Measurements from ENCODE around the gene IL13. TPM values are rescaled to one million over a fixed set of nuclear protein-coding genes. Genes with fewer than 3 reads are reported as not detected.
A peak's percentile ranks its signal among the peaks of the same experiment; 100 is the strongest.

The IL13 gene
- total RNA-seq (not detected in 2 replicates), polyA plus RNA-seq (0.06 TPM in 2 replicates), polyA minus RNA-seq (0.47 TPM in 1 of 2 replicates, not detected in the other), Bru-seq, nascent RNA (not detected), BruChase-seq, experiment 1, labeled RNA remaining after a 6-hour chase (percentile 15 among the genes with signal in this experiment), BruChase-seq, experiment 2, labeled RNA remaining after a 2-hour chase (percentile 11 among the genes with signal in this experiment)
- not detected in 2 replicates for polyA plus RNA-seq (2011; cell fraction: cytosol; rRNA removed)
- polyA plus RNA-seq (2011; cell fraction: nucleus; rRNA removed) = 0.59 and 0.71 TPM in 2 replicates
- polyA plus RNA-seq (2012) = not detected in 2 replicates
- polyA minus RNA-seq (2011; cell fraction: cytosol; rRNA and poly(A)+ RNA removed) = not detected
- polyA minus RNA-seq (2011; cell fraction: nucleus; rRNA and poly(A)+ RNA removed) = 0.38 and 0.43 TPM in 2 replicates
- long read RNA-seq = 0 reads

DNA sequence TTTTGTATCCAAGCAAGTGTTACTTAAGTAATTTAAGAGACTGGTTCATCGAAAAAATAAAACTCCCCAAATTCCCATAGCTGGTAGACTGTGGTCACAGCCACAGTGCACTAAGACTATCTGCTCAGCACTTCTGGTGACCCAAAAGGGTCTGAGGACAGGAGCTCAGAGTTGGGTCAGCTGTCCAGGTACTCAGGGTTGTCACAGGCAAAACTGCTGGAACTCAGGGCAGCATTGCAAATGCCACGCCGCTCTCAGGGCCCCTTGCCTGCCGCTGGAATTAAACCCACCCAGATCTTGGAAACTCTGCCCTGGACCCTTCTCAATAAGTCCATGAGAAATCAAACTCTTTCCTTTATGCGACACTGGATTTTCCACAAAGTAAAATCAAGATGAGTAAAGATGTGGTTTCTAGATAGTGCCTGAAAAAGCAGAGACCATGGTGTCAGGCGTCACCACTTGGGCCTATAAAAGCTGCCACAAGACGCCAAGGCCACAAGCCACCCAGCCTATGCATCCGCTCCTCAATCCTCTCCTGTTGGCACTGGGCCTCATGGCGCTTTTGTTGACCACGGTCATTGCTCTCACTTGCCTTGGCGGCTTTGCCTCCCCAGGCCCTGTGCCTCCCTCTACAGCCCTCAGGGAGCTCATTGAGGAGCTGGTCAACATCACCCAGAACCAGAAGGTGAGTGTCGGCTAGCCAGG, at the start of gene IL13:
Gene IL13, plus strand, starts transcription at position 498 of the 705 bp plus-strand sequence. Its CDS starts 14 bp downstream, at position 512.
- no peaks in the 10 kb centered on the region for H3K9me1 ChIP-seq (replicated peaks; ENCODE audit: control insufficient read depth, extremely low read depth, insufficient read depth, low read length)
- POLR2A ChIA-PET = no interaction called here
- H3K4me2 ChIP-seq (ENCODE audit: insufficient read depth, low read length) = no peak within 1 kb of the TSS
- peaks cover 4 to 8% of the 10 kb centered on the region in 2 experiments for H3K27me3 ChIP-seq (ENCODE audit: control insufficient read depth in 2 of 2, insufficient read depth in 2 of 2, low read length in 2 of 2)
- no peak for DNase-seq (ENCODE audit: low read depth, low spot score)
- no peaks in the 10 kb centered on the region for H4K20me1 ChIP-seq (replicated peaks; ENCODE audit: control insufficient read depth, extremely low read depth, insufficient read depth, low read length)
- intact Hi-C loops (cut with micrococcal nuclease) (loop anchor here (5.0 kb wide), 1 partner anchor 271 kb away; no protein-coding TSS in a partner anchor), dilution Hi-C loops (cut with MboI; ENCODE audit: extremely low pct_ligation_motif_present, low sequenced_read_pairs) (no loop called here)
- TF ChIP-seq JUN (IDR thresholded peaks at IDR 0.05; ENCODE audit: borderline replicate concordance, insufficient read depth, insufficient read length, low read depth) = no peak
- no peaks in the 10 kb centered on the region for H3K9me3 ChIP-seq (replicated peaks; ENCODE audit: control insufficient read depth, insufficient read depth, low read length)
- H3K79me2 ChIP-seq (ENCODE audit: control insufficient read depth, insufficient read depth, low read length) = no peaks in the 10 kb centered on the region
- H3K9ac ChIP-seq (replicated peaks; ENCODE audit: extremely low read depth, insufficient read depth, low read length) = no peak within 1 kb of the TSS
- no peak for FAIRE-seq
- no peak within 1 kb of the TSS for H2AFZ ChIP-seq (ENCODE audit: low read depth, low read length)
- peaks cover 9% of the 10 kb centered on the region for H3K4me1 ChIP-seq (ENCODE audit: control insufficient read depth, extremely low read depth, insufficient read depth, low read length)
- no peak within 1 kb of the TSS for H3K4me3 ChIP-seq (replicated peaks in 1 of 3; ENCODE audit: insufficient read depth in 1 of 3, low read depth in 1 of 3, low read length in 3 of 3)
- no peak within 1 kb of the TSS for H3K27ac ChIP-seq (ENCODE audit: insufficient read depth, low read depth, low read length)
- BruUV-seq (replicated peaks) = no TSS peak
- no peaks in the 10 kb centered on the region for H3K36me3 ChIP-seq (ENCODE audit: control insufficient read depth in 2 of 2, extremely low read depth in 1 of 2, insufficient read depth in 2 of 2, low read length in 2 of 2)
- CTCF ChIA-PET = interaction anchor here (1.0 kb wide), 2 partner anchors 13 to 58 kb away, joined by 3 to 4 read pairs; no protein-coding TSS in a partner anchor

DNA sequence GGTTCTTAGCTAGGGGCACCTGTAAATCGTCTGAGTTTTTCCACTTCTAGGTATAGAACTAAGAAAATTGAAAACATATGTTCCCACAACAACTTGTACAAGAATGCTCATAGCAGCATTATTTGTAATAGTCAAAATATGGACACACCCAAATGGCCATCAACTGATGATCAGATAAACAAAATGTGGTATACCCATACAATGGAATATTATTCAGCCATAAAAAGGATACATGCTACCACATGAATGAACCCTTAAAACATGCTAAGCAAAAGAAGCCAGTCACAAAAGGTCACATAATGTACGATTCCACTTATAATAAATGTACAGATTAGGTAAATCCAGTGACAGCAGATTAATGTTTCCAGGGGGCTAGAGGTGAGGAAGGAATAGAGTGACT, 46.0 kb upstream of the IL13 start:
- Histone ChIP-seq H3K27me3 (ENCODE audit: control insufficient read depth in 2 of 2, insufficient read depth in 2 of 2, low read length in 2 of 2) (no peaks in the 10 kb centered on the region), H3K4me2 (ENCODE audit: insufficient read depth, low read length) (no peak overlapping the region), H3K4me1 (ENCODE audit: control insufficient read depth, extremely low read depth, insufficient read depth, low read length) (no peaks in the 10 kb centered on the region), H3K4me3 (replicated peaks in 1 of 3; ENCODE audit: insufficient read depth in 1 of 3, low read depth in 1 of 3, low read length in 3 of 3) (no peak overlapping the region), H3K36me3 (ENCODE audit: control insufficient read depth in 2 of 2, extremely low read depth in 1 of 2, insufficient read depth in 2 of 2, low read length in 2 of 2) (no peaks in the 10 kb centered on the region), H4K20me1 (replicated peaks; ENCODE audit: control insufficient read depth, extremely low read depth, insufficient read depth, low read length) (no peaks in the 10 kb centered on the region), H2AFZ (ENCODE audit: low read depth, low read length) (no peak overlapping the region), H3K9ac (replicated peaks; ENCODE audit: extremely low read depth, insufficient read depth, low read length) (no peak overlapping the region), H3K9me3 (replicated peaks; ENCODE audit: control insufficient read depth, insufficient read depth, low read length) (no peaks in the 10 kb centered on the region), H3K9me1 (replicated peaks; ENCODE audit: control insufficient read depth, extremely low read depth, insufficient read depth, low read length) (no peaks in the 10 kb centered on the region), H3K79me2 (ENCODE audit: control insufficient read depth, insufficient read depth, low read length) (no peaks in the 10 kb centered on the region), H3K27ac (ENCODE audit: insufficient read depth, low read depth, low read length) (no peak overlapping the region)
- FAIRE-seq (no peak), DNase-seq (ENCODE audit: low read depth, low spot score) (no peak)
- TF ChIP-seq, protein P1, sequence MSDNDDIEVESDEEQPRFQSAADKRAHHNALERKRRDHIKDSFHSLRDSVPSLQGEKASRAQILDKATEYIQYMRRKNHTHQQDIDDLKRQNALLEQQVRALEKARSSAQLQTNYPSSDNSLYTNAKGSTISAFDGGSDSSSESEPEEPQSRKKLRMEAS (IDR thresholded peaks at IDR 0.05; ENCODE audit: insufficient read depth, insufficient read length) = no peak
- TF ChIP-seq MYC (IDR thresholded peaks at IDR 0.05; ENCODE audit: low read depth, low read length) = no peak
- TF ChIP-seq, protein P2, sequence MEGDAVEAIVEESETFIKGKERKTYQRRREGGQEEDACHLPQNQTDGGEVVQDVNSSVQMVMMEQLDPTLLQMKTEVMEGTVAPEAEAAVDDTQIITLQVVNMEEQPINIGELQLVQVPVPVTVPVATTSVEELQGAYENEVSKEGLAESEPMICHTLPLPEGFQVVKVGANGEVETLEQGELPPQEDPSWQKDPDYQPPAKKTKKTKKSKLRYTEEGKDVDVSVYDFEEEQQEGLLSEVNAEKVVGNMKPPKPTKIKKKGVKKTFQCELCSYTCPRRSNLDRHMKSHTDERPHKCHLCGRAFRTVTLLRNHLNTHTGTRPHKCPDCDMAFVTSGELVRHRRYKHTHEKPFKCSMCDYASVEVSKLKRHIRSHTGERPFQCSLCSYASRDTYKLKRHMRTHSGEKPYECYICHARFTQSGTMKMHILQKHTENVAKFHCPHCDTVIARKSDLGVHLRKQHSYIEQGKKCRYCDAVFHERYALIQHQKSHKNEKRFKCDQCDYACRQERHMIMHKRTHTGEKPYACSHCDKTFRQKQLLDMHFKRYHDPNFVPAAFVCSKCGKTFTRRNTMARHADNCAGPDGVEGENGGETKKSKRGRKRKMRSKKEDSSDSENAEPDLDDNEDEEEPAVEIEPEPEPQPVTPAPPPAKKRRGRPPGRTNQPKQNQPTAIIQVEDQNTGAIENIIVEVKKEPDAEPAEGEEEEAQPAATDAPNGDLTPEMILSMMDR (IDR thresholded peaks at IDR 0.05; ENCODE audit: extremely low read depth in 1 of 2, insufficient read depth in 1 of 2, low read depth in 1 of 2, low read length in 2 of 2) = no peak
- intact Hi-C loops (cut with micrococcal nuclease) = no loop called here
- BruUV-seq (replicated peaks) = no TSS peak
- CTCF ChIA-PET = interaction anchor here (1.4 kb wide), 1 partner anchor 226 kb away, joined by 3 read pairs; no protein-coding TSS in a partner anchor
- POLR2A ChIA-PET = no interaction called here
- dilution Hi-C loops (cut with MboI; ENCODE audit: extremely low pct_ligation_motif_present, low sequenced_read_pairs) = no loop called here
